Activated CD4-positive, alpha-beta T cell treated with anti-CD3 and anti-CD28 coated beads for 36 hours (primary cell): ENCODE data around the gene TMEM145. TPM values are rescaled to one million over a fixed set of nuclear protein-coding genes. Genes with fewer than 3 reads are reported as not detected.

Source experiments
- ATAC-seq: fragments of 200-7000 bp; cut with Tn5 transposase; one replicate; pipeline ENCODE4 v1.10.0; 2021; ENCODE audit warnings: mild to moderate bottlenecking, moderate library complexity
- CTCF ChIA-PET: fragments of 350-600 bp; sonication (Branson Sonifier 250); formaldehyde crosslinking; loops from one replicate; lab custom pipeline; 2021; ENCODE audit warnings: antibody characterized with exemption; lab: Charles Lee
- POLR2A ChIA-PET: fragments of 350-600 bp; sonication (Branson Sonifier 250); formaldehyde crosslinking; loops from one replicate; lab custom pipeline; 2021; ENCODE audit warnings: antibody characterized with exemption, inconsistent platforms; lab: Charles Lee
- DNase-seq: peaks from one replicate; pipeline ENCODE4 v3.0.0-alpha.2; 2020
- H3K27ac Mint-ChIP-seq: one replicate; pipeline ENCODE4 v1.8.0; 2021; ENCODE audit warnings: mixed read lengths
- H3K27me3 Mint-ChIP-seq: one replicate; pipeline ENCODE4 v1.8.0; 2021; ENCODE audit warnings: mixed read lengths
- H3K36me3 Mint-ChIP-seq: one replicate; pipeline ENCODE4 v1.8.0; 2021; ENCODE audit warnings: low read depth, mixed read lengths
- H3K4me1 Mint-ChIP-seq: one replicate; pipeline ENCODE4 v1.8.0; 2021; ENCODE audit warnings: mixed read lengths
- H3K4me3 Mint-ChIP-seq: one replicate; pipeline ENCODE4 v1.8.0; 2021; ENCODE audit warnings: mild to moderate bottlenecking, moderate library complexity, mixed read lengths
- H3K9me3 Mint-ChIP-seq: one replicate; pipeline ENCODE4 v1.8.0; 2021; ENCODE audit warnings: low read depth, mixed read lengths
- intact Hi-C, 2 experiments: fragments of 100-400 bp; cut with DNase I in 1 of 2; cut with micrococcal nuclease in 1 of 2; formaldehyde crosslinking; loops; one replicate each; pipeline versions ENCODE4 v1.14.2 to v1.15.1; 2022 to 2024; cut with DNase I, micrococcal nuclease
- total RNA-seq, 2 experiments: library from RNA; stranded (reverse); gene quantifications; one replicate each; pipeline ENCODE4 v1.2.3, GENCODE V29; 2021

TMEM145 gene
- total RNA-seq, 2 experiments from 2014 or later = 0.53 to 0.69 TPM

GRCh38 chr19:42351079-42351735, 38.1 kb downstream of the TMEM145 start:
- Mint-ChIP-seq H3K27ac (no peak overlapping the region), H3K27me3 (no peaks in the 10 kb centered on the region), H3K9me3 (no peaks in the 10 kb centered on the region), H3K36me3 (no peaks in the 10 kb centered on the region), H3K4me3 (no peak overlapping the region), H3K4me1 (no peaks in the 10 kb centered on the region)
- ChIA-PET POLR2A (no interaction called here), CTCF (no interaction called here)
- intact Hi-C loops = no loop called here
- DNase-seq (no peak), ATAC-seq (no peak)

GRCh38 chr19:42352301-42353259, 39.5 kb downstream of the TMEM145 start:
- peak; percentile 19 for DNase-seq

GRCh38 chr19:42353341-42354015, 40.4 kb downstream of the TMEM145 start:
- Mint-ChIP-seq H3K4me1 (no peaks in the 10 kb centered on the region), H3K36me3 (peaks cover 3% of the 10 kb centered on the region), H3K27me3 (no peaks in the 10 kb centered on the region), H3K4me3 (no peak overlapping the region), H3K9me3 (no peaks in the 10 kb centered on the region), H3K27ac (no peak overlapping the region)
- ATAC-seq (no peak), DNase-seq (no peak)
- intact Hi-C loops = no loop called here
- POLR2A ChIA-PET = no interaction called here
- CTCF ChIA-PET = interaction anchor here (1.0 kb wide), 1 partner anchor 9 kb away, joined by 3 read pairs; no protein-coding TSS in a partner anchor

More at GRCh38 chr19:42352301-42353259, 39.5 kb downstream of the TMEM145 start:
- no peaks in the 10 kb centered on the region for H3K9me3 Mint-ChIP-seq
- ChIA-PET POLR2A (no interaction called here), CTCF (no interaction called here)
- ATAC-seq = peak; percentile 12
- intact Hi-C loops = no loop called here
- H3K27me3 Mint-ChIP-seq = no peaks in the 10 kb centered on the region
- H3K4me1 Mint-ChIP-seq = no peaks in the 10 kb centered on the region
- no peak overlapping the region for H3K4me3 Mint-ChIP-seq
- H3K36me3 Mint-ChIP-seq = peaks cover under 1% of the 10 kb centered on the region
- H3K27ac Mint-ChIP-seq = no peak overlapping the region

GRCh38 chr19:42355896-42356295, 42.8 kb downstream of the TMEM145 start:
- DNase-seq = no peak
- Mint-ChIP-seq H3K4me1 (no peaks in the 10 kb centered on the region), H3K27me3 (no peaks in the 10 kb centered on the region), H3K4me3 (no peak overlapping the region), H3K9me3 (no peaks in the 10 kb centered on the region), H3K27ac (no peak overlapping the region), H3K36me3 (peaks cover 3% of the 10 kb centered on the region)
- ATAC-seq = no peak
- POLR2A ChIA-PET = no interaction called here
- intact Hi-C loops = no loop called here
- CTCF ChIA-PET = no interaction called here

- intact Hi-C loops = no loop called here
- Mint-ChIP-seq H3K36me3 (peaks cover 3% of the 10 kb centered on the region), H3K9me3 (no peaks in the 10 kb centered on the region), H3K27ac (no peak overlapping the region), H3K4me3 (no peak overlapping the region), H3K4me1 (no peaks in the 10 kb centered on the region), H3K27me3 (no peaks in the 10 kb centered on the region)
- CTCF ChIA-PET = no interaction called here
- no peak for DNase-seq
- ATAC-seq = no peak
- POLR2A ChIA-PET = interaction anchor here (0.6 kb wide), 1 partner anchor 1120 kb away, joined by 5 read pairs; no protein-coding TSS in a partner anchor
Measured at GRCh38 chr19:42356686-42357085, 43.6 kb downstream of the TMEM145 start.

- DNase-seq (no peak), ATAC-seq (no peak)
- ChIA-PET CTCF (no interaction called here), POLR2A (no interaction called here)
- H3K4me1 Mint-ChIP-seq = no peaks in the 10 kb centered on the region
- intact Hi-C loops = no loop called here
- no peak overlapping the region for H3K4me3 Mint-ChIP-seq
- peaks cover 3% of the 10 kb centered on the region for H3K36me3 Mint-ChIP-seq
- no peaks in the 10 kb centered on the region for H3K9me3 Mint-ChIP-seq
- no peaks in the 10 kb centered on the region for H3K27me3 Mint-ChIP-seq
- no peak overlapping the region for H3K27ac Mint-ChIP-seq
Measured at GRCh38 chr19:42357290-42357689, 44.2 kb downstream of the TMEM145 start.

- CTCF ChIA-PET = interaction anchor here (0.5 kb wide), 2 partner anchors 81 to 175 kb away, joined by 3 read pairs; no protein-coding TSS in a partner anchor
- Mint-ChIP-seq H3K36me3 (peaks cover 14% of the 10 kb centered on the region), H3K9me3 (no peaks in the 10 kb centered on the region), H3K4me3 (no peak overlapping the region), H3K27me3 (no peaks in the 10 kb centered on the region), H3K27ac (no peak overlapping the region), H3K4me1 (no peaks in the 10 kb centered on the region)
- DNase-seq (no peak), ATAC-seq (no peak)
- intact Hi-C loops = no loop called here
- POLR2A ChIA-PET = no interaction called here
Measured at GRCh38 chr19:42360787-42361544, 47.9 kb downstream of the TMEM145 start.

GRCh38 chr19:42361545-42361910, 48.4 kb downstream of the TMEM145 start:
- H3K36me3 Mint-ChIP-seq = peaks cover 14% of the 10 kb centered on the region
- no peaks in the 10 kb centered on the region for H3K9me3 Mint-ChIP-seq
- H3K27me3 Mint-ChIP-seq = no peaks in the 10 kb centered on the region
- ChIA-PET POLR2A (no interaction called here), CTCF (interaction anchor here (0.5 kb wide), 1 partner anchor 81 kb away, joined by 3 read pairs; no protein-coding TSS in a partner anchor)
- H3K27ac Mint-ChIP-seq = no peak overlapping the region
- ATAC-seq (no peak), DNase-seq (no peak)
- intact Hi-C loops = no loop called here
- H3K4me3 Mint-ChIP-seq = no peak overlapping the region
- H3K4me1 Mint-ChIP-seq = no peaks in the 10 kb centered on the region

- Mint-ChIP-seq H3K9me3 (no peaks in the 10 kb centered on the region), H3K27ac (no peak overlapping the region), H3K4me3 (no peak overlapping the region), H3K4me1 (no peaks in the 10 kb centered on the region), H3K36me3 (peaks cover 14% of the 10 kb centered on the region), H3K27me3 (no peaks in the 10 kb centered on the region)
- ATAC-seq (no peak), DNase-seq (no peak)
- POLR2A ChIA-PET = no interaction called here
- CTCF ChIA-PET = no interaction called here
- intact Hi-C loops = no loop called here
Measured at GRCh38 chr19:42362342-42362741, 49.2 kb downstream of the TMEM145 start.

- CTCF ChIA-PET = interaction anchor here (1.1 kb wide), 1 partner anchor 247 kb away, joined by 4 read pairs; no protein-coding TSS in a partner anchor
- no peak for ATAC-seq
- Mint-ChIP-seq H3K4me1 (no peaks in the 10 kb centered on the region), H3K4me3 (no peak overlapping the region), H3K9me3 (no peaks in the 10 kb centered on the region), H3K27me3 (no peaks in the 10 kb centered on the region), H3K36me3 (peaks cover 11% of the 10 kb centered on the region), H3K27ac (no peak overlapping the region)
- POLR2A ChIA-PET = no interaction called here
- intact Hi-C loops = no loop called here
- no peak for DNase-seq
Measured at GRCh38 chr19:42362891-42363440, 49.9 kb downstream of the TMEM145 start.
